Measurements from ENCODE around the gene DNASE1L2. TPM values are rescaled to one million over a fixed set of nuclear protein-coding genes. Genes with fewer than 3 reads are reported as not detected.

DNASE1L2 gene
- total and polyA plus RNA-seq, 10 of the 15 experiments (the other 5 are each of a cell fraction or from before 2014, with no cell fraction given): 0.06 to 1.5 (median 0.29) TPM

DNA sequence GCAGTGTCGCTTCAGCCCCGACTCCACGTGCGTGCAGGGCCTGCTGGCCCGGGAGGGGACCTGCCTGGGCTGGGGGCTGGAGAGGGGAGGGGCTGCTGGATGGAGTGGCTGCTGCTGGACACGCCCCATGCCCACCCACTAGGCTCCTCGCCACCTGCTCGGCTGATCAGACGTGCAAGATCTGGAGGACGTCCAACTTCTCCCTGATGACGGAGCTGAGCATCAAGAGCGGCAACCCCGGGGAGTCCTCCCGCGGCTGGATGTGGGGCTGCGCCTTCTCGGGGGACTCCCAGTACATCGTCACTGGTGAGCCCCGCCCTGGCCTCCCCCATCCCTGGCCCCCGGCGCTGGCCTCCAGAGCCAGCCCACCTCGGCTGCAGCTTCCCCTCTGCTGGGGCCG, 27.9 kb upstream of the DNASE1L2 start:
- Histone ChIP-seq H3K4me1 (ENCODE audit: control insufficient read depth, insufficient read depth, low read length) (peaks cover 6% of the 10 kb centered on the region; the same call in 1 of the 2 replicates), H3K27ac (ENCODE audit: control insufficient read depth, insufficient read depth) (no peak overlapping the region), H2AFZ (ENCODE audit: control insufficient read depth, low read depth, low read length) (no peak overlapping the region), H4K20me1 (ENCODE audit: control insufficient read depth, insufficient read depth) (no peaks in the 10 kb centered on the region), H3K36me3 (ENCODE audit: control insufficient read depth in 2 of 2, insufficient read depth in 2 of 2, low read length in 1 of 2) (peaks cover 8 to 19% of the 10 kb centered on the region in 2 experiments; a peak in 3 of 4 replicates), H3K4me3 (no peak overlapping the region), H3K4me2 (ENCODE audit: control insufficient read depth, insufficient read depth) (no peak overlapping the region), H3K79me2 (ENCODE audit: control insufficient read depth, insufficient read depth, low read length) (peaks cover 24% of the 10 kb centered on the region), H3K9me3 (replicated peaks; ENCODE audit: control insufficient read depth, insufficient read depth, low read length) (no peaks in the 10 kb centered on the region), H3K27me3 (replicated peaks in 1 of 2; ENCODE audit: control insufficient read depth in 2 of 2, insufficient read depth in 2 of 2, low read length in 1 of 2) (no peaks in the 10 kb centered on the region), H3K9ac (ENCODE audit: control insufficient read depth, insufficient read depth, low read length) (no peak overlapping the region)
- no TSS peak for BruUV-seq (replicated peaks)
- in situ Hi-C loops (cut with MboI): no loop called here
- CTCF ChIA-PET: no interaction called here
- WGBS (ENCODE audit: insufficient coverage, insufficient replicate concordance, low lambda C conversion rate, missing lambda C conversion rate): 96% methylated on average over 22 of the region's 23 CpGs
- SMC1A ChIA-PET (ENCODE audit: uncharacterized antibody, unreplicated experiment): no interaction called here
- intact Hi-C loops (cut with micrococcal nuclease; ENCODE audit: unreplicated experiment): loop anchor here (5.0 kb wide), 1 partner anchor 44 kb away; the partner anchor contains the start of gene ECI1
- FAIRE-seq: no peak
- RAD21 ChIA-PET (ENCODE audit: unreplicated experiment): no interaction called here
- POLR2A ChIA-PET: no interaction called here
- no peak for DNase-seq (ENCODE audit: low read depth, low spot score)
- ATAC-seq: no peak
- TF ChIP-seq CBX3 (IDR thresholded peaks at IDR 0.05; ENCODE audit: borderline replicate concordance, low read depth) (no peak), MYC (IDR thresholded peaks at IDR 0.05; ENCODE audit: insufficient read depth, insufficient read length, insufficient replicate concordance, low read length, severe bottlenecking) (no peak)
- TF ChIP-seq, protein P1, sequence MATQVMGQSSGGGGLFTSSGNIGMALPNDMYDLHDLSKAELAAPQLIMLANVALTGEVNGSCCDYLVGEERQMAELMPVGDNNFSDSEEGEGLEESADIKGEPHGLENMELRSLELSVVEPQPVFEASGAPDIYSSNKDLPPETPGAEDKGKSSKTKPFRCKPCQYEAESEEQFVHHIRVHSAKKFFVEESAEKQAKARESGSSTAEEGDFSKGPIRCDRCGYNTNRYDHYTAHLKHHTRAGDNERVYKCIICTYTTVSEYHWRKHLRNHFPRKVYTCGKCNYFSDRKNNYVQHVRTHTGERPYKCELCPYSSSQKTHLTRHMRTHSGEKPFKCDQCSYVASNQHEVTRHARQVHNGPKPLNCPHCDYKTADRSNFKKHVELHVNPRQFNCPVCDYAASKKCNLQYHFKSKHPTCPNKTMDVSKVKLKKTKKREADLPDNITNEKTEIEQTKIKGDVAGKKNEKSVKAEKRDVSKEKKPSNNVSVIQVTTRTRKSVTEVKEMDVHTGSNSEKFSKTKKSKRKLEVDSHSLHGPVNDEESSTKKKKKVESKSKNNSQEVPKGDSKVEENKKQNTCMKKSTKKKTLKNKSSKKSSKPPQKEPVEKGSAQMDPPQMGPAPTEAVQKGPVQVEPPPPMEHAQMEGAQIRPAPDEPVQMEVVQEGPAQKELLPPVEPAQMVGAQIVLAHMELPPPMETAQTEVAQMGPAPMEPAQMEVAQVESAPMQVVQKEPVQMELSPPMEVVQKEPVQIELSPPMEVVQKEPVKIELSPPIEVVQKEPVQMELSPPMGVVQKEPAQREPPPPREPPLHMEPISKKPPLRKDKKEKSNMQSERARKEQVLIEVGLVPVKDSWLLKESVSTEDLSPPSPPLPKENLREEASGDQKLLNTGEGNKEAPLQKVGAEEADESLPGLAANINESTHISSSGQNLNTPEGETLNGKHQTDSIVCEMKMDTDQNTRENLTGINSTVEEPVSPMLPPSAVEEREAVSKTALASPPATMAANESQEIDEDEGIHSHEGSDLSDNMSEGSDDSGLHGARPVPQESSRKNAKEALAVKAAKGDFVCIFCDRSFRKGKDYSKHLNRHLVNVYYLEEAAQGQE (IDR thresholded peaks at IDR 0.05; ENCODE audit: low read depth, low read length): no peak
- TF ChIP-seq, protein P2, sequence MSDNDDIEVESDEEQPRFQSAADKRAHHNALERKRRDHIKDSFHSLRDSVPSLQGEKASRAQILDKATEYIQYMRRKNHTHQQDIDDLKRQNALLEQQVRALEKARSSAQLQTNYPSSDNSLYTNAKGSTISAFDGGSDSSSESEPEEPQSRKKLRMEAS (IDR thresholded peaks at IDR 0.05; ENCODE audit: low read depth, low read length): no peak
- TF ChIP-seq, protein P3, sequence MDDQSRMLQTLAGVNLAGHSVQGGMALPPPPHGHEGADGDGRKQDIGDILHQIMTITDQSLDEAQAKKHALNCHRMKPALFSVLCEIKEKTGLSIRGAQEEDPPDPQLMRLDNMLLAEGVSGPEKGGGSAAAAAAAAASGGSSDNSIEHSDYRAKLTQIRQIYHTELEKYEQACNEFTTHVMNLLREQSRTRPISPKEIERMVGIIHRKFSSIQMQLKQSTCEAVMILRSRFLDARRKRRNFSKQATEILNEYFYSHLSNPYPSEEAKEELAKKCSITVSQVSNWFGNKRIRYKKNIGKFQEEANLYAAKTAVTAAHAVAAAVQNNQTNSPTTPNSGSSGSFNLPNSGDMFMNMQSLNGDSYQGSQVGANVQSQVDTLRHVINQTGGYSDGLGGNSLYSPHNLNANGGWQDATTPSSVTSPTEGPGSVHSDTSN (IDR thresholded peaks at IDR 0.05; ENCODE audit: insufficient replicate concordance, low read depth, low read length): no peak
- TF ChIP-seq, protein P4, sequence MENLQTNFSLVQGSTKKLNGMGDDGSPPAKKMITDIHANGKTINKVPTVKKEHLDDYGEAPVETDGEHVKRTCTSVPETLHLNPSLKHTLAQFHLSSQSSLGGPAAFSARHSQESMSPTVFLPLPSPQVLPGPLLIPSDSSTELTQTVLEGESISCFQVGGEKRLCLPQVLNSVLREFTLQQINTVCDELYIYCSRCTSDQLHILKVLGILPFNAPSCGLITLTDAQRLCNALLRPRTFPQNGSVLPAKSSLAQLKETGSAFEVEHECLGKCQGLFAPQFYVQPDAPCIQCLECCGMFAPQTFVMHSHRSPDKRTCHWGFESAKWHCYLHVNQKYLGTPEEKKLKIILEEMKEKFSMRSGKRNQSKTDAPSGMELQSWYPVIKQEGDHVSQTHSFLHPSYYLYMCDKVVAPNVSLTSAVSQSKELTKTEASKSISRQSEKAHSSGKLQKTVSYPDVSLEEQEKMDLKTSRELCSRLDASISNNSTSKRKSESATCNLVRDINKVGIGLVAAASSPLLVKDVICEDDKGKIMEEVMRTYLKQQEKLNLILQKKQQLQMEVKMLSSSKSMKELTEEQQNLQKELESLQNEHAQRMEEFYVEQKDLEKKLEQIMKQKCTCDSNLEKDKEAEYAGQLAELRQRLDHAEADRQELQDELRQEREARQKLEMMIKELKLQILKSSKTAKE (IDR thresholded peaks at IDR 0.05; ENCODE audit: low read depth, poor library complexity, severe bottlenecking): no peak
- TF ChIP-seq, protein P5, sequence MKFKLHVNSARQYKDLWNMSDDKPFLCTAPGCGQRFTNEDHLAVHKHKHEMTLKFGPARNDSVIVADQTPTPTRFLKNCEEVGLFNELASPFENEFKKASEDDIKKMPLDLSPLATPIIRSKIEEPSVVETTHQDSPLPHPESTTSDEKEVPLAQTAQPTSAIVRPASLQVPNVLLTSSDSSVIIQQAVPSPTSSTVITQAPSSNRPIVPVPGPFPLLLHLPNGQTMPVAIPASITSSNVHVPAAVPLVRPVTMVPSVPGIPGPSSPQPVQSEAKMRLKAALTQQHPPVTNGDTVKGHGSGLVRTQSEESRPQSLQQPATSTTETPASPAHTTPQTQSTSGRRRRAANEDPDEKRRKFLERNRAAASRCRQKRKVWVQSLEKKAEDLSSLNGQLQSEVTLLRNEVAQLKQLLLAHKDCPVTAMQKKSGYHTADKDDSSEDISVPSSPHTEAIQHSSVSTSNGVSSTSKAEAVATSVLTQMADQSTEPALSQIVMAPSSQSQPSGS (IDR thresholded peaks at IDR 0.05; ENCODE audit: low read length): no peak
- TF ChIP-seq, protein P6, sequence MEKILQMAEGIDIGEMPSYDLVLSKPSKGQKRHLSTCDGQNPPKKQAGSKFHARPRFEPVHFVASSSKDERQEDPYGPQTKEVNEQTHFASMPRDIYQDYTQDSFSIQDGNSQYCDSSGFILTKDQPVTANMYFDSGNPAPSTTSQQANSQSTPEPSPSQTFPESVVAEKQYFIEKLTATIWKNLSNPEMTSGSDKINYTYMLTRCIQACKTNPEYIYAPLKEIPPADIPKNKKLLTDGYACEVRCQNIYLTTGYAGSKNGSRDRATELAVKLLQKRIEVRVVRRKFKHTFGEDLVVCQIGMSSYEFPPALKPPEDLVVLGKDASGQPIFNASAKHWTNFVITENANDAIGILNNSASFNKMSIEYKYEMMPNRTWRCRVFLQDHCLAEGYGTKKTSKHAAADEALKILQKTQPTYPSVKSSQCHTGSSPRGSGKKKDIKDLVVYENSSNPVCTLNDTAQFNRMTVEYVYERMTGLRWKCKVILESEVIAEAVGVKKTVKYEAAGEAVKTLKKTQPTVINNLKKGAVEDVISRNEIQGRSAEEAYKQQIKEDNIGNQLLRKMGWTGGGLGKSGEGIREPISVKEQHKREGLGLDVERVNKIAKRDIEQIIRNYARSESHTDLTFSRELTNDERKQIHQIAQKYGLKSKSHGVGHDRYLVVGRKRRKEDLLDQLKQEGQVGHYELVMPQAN (conservative IDR thresholded peaks at IDR 0.05): no peak

Data from GM12878 (cell line).